ENCODE measurements around the gene PTPRN2. TPM values are rescaled to one million over a fixed set of nuclear protein-coding genes. Genes with fewer than 3 reads are reported as not detected.

The PTPRN2 gene
- polyA plus RNA-seq, 1 of the 3 experiments (the other 2 are of a cell fraction) = 4.0 TPM

GRCh38 chr7:158547817-158548216 lies 39.8 kb downstream of the PTPRN2 start:
- Histone ChIP-seq H3F3A (replicated peaks; ENCODE audit: insufficient read depth) (no peaks in the 10 kb centered on the region), H3K4me1 (ENCODE audit: control insufficient read depth in 1 of 2, insufficient read depth in 2 of 2, low read depth in 1 of 2, low read length in 1 of 2) (no peaks in the 10 kb centered on the region; a peak in 1 of 4 replicates), H3K4me2 (no peak overlapping the region), H4K20me1 (ENCODE audit: insufficient read depth) (no peaks in the 10 kb centered on the region), H3K9ac (no peak overlapping the region), H3K27ac (ENCODE audit: low read depth in 2 of 2, low read length in 1 of 2) (no peak overlapping the region), H3K4me3 (ENCODE audit: low read depth in 2 of 2, low read length in 1 of 2) (no peak overlapping the region), H3K36me3 (replicated peaks in 1 of 2; ENCODE audit: control insufficient read depth in 1 of 2, insufficient read depth in 2 of 2, low read length in 1 of 2) (no peaks in the 10 kb centered on the region), H3K79me2 (ENCODE audit: insufficient read depth) (no peaks in the 10 kb centered on the region), H2AFZ (ENCODE audit: low read depth) (no peak overlapping the region), H3K9me3 (no peaks in the 10 kb centered on the region), H3K9me2 (no peaks in the 10 kb centered on the region), H3K27me3 (ENCODE audit: insufficient read depth) (no peaks in the 10 kb centered on the region)
- ChIA-PET POLR2A (no interaction called here), CTCF (no interaction called here)
- 32% methylated on average over 5 of the region's 9 CpGs for WGBS (ENCODE audit: low lambda C conversion rate)
- DNase-seq = no peak
- no peak for TF ChIP-seq JUND (IDR thresholded peaks at IDR 0.05)
- TF ChIP-seq YY1 (IDR thresholded peaks at IDR 0.05; ENCODE audit: low read depth) = no peak
- TF ChIP-seq SMC3 (IDR thresholded peaks at IDR 0.05; ENCODE audit: low read depth, low read length) = no peak
- no peak for TF ChIP-seq FOXM1 (IDR thresholded peaks at IDR 0.05; ENCODE audit: low read depth)
- no peak for TF ChIP-seq RXRA (IDR thresholded peaks at IDR 0.05; ENCODE audit: borderline replicate concordance, low read depth)
- no peak for TF ChIP-seq RCOR1 (IDR thresholded peaks at IDR 0.05; ENCODE audit: low read length)

GRCh38 chr7:158546626-158547025 lies 41.0 kb downstream of the PTPRN2 start:
- Histone ChIP-seq H2AFZ (ENCODE audit: low read depth) (no peak overlapping the region), H3K27me3 (ENCODE audit: insufficient read depth) (no peaks in the 10 kb centered on the region), H3K27ac (ENCODE audit: low read depth in 2 of 2, low read length in 1 of 2) (no peak overlapping the region), H4K20me1 (ENCODE audit: insufficient read depth) (no peaks in the 10 kb centered on the region), H3K4me1 (ENCODE audit: control insufficient read depth in 1 of 2, insufficient read depth in 2 of 2, low read depth in 1 of 2, low read length in 1 of 2) (no peaks in the 10 kb centered on the region; a peak in 1 of 4 replicates), H3K36me3 (replicated peaks in 1 of 2; ENCODE audit: control insufficient read depth in 1 of 2, insufficient read depth in 2 of 2, low read length in 1 of 2) (no peaks in the 10 kb centered on the region), H3K9ac (no peak overlapping the region), H3K9me2 (no peaks in the 10 kb centered on the region), H3K4me3 (ENCODE audit: low read depth in 2 of 2, low read length in 1 of 2) (no peak overlapping the region), H3K79me2 (ENCODE audit: insufficient read depth) (no peaks in the 10 kb centered on the region), H3K4me2 (no peak overlapping the region), H3K9me3 (no peaks in the 10 kb centered on the region), H3F3A (replicated peaks; ENCODE audit: insufficient read depth) (no peaks in the 10 kb centered on the region)
- 51% methylated on average over 8 of the region's 11 CpGs for WGBS (ENCODE audit: low lambda C conversion rate)
- ChIA-PET CTCF (no interaction called here), POLR2A (no interaction called here)
- DNase-seq = no peak
- TF ChIP-seq RAD21 (IDR thresholded peaks at IDR 0.05; ENCODE audit: low read length) = no peak
- TF ChIP-seq FOXJ3 (CRISPR knock-in tag; IDR thresholded peaks at IDR 0.05) = no peak
- TF ChIP-seq JUND (IDR thresholded peaks at IDR 0.05) = no peak
- TF ChIP-seq CHD2 (IDR thresholded peaks at IDR 0.05; ENCODE audit: low read length, partially characterized antibody) = no peak
- TF ChIP-seq TAF1 (IDR thresholded peaks at IDR 0.05; ENCODE audit: borderline replicate concordance, low read depth, low read length) = no peak
- TF ChIP-seq MXI1 (IDR thresholded peaks at IDR 0.05; ENCODE audit: low read depth, low read length) = no peak

GRCh38 chr7:158546214-158546613 lies 41.4 kb downstream of the PTPRN2 start:
- Histone ChIP-seq H2AFZ (ENCODE audit: low read depth) (no peak overlapping the region), H3K27me3 (ENCODE audit: insufficient read depth) (no peaks in the 10 kb centered on the region), H3K4me3 (ENCODE audit: low read depth in 2 of 2, low read length in 1 of 2) (no peak overlapping the region), H3F3A (replicated peaks; ENCODE audit: insufficient read depth) (no peaks in the 10 kb centered on the region), H3K9me2 (no peaks in the 10 kb centered on the region), H3K4me2 (no peak overlapping the region), H3K9me3 (no peaks in the 10 kb centered on the region), H3K27ac (ENCODE audit: low read depth in 2 of 2, low read length in 1 of 2) (no peak overlapping the region), H3K4me1 (ENCODE audit: control insufficient read depth in 1 of 2, insufficient read depth in 2 of 2, low read depth in 1 of 2, low read length in 1 of 2) (no peaks in the 10 kb centered on the region; a peak in 1 of 4 replicates), H4K20me1 (ENCODE audit: insufficient read depth) (no peaks in the 10 kb centered on the region), H3K9ac (no peak overlapping the region), H3K36me3 (replicated peaks in 1 of 2; ENCODE audit: control insufficient read depth in 1 of 2, insufficient read depth in 2 of 2, low read length in 1 of 2) (no peaks in the 10 kb centered on the region), H3K79me2 (ENCODE audit: insufficient read depth) (no peaks in the 10 kb centered on the region)
- ChIA-PET POLR2A (no interaction called here), CTCF (no interaction called here)
- no peak for DNase-seq
- WGBS (ENCODE audit: low lambda C conversion rate) = 78% methylated on average over 10 of the region's 16 CpGs
- no peak for TF ChIP-seq FOXJ3 (CRISPR knock-in tag; IDR thresholded peaks at IDR 0.05)
- TF ChIP-seq JUND (IDR thresholded peaks at IDR 0.05) = no peak
- TF ChIP-seq MEF2A (IDR thresholded peaks at IDR 0.05; ENCODE audit: borderline replicate concordance, low read depth) = no peak
- TF ChIP-seq SMC3 (IDR thresholded peaks at IDR 0.05; ENCODE audit: low read depth, low read length) = no peak
- TF ChIP-seq USF1 (IDR thresholded peaks at IDR 0.05; ENCODE audit: borderline replicate concordance, low read depth) = no peak
- no peak for TF ChIP-seq YY1 (IDR thresholded peaks at IDR 0.05; ENCODE audit: low read depth)
- TF ChIP-seq GATA2 (CRISPR knock-in tag; IDR thresholded peaks at IDR 0.05) = no peak
- TF ChIP-seq ZBTB33 (IDR thresholded peaks at IDR 0.05; ENCODE audit: borderline replicate concordance, low read depth) = no peak
- TF ChIP-seq FOXM1 (IDR thresholded peaks at IDR 0.05; ENCODE audit: low read depth) = no peak
- TF ChIP-seq NFIC (IDR thresholded peaks at IDR 0.05; ENCODE audit: borderline replicate concordance) = no peak
- no peak for TF ChIP-seq IRF3 (IDR thresholded peaks at IDR 0.05; ENCODE audit: low read depth, low read length)
- TF ChIP-seq MAX (IDR thresholded peaks at IDR 0.05; ENCODE audit: low read depth) = no peak
- no peak for TF ChIP-seq NRF1 (IDR thresholded peaks at IDR 0.05; ENCODE audit: low read depth, low read length)
- no peak for TF ChIP-seq FOSL2 (IDR thresholded peaks at IDR 0.05; ENCODE audit: borderline replicate concordance, low read depth)
- no peak for TF ChIP-seq RAD21 (IDR thresholded peaks at IDR 0.05; ENCODE audit: low read length)
- no peak for TF ChIP-seq RFX5 (IDR thresholded peaks at IDR 0.05; ENCODE audit: low read length)
